HL-60 (cell line): ENCODE results near the gene LRRC71.

Experiments used
- DNase-seq, 2 experiments: peaks; one replicate each; pipeline ENCODE4 v3.0.0-alpha.2; 2010 to 2020; ENCODE audit warnings: low read depth in 1 of 2, low spot score in 1 of 2
- H3K27ac ChIP-seq: fragments of 250-450 bp; sonication (Bioruptor Pico); replicated peaks from 2 replicates; pipeline ENCODE4 v1.5.1; 2020; ENCODE audit warnings: mild to moderate bottlenecking, moderate library complexity
- H3K27me3 ChIP-seq: fragments of 250-450 bp; sonication (Bioruptor Pico); 2 replicates; pipeline ENCODE4 v1.5.1; 2021; ENCODE audit warnings: mild to moderate bottlenecking, moderate library complexity; ENCODE audit not compliant: insufficient read depth, poor library complexity, severe bottlenecking
- H3K4me3 ChIP-seq: replicated peaks from 2 replicates; pipeline ENCODE4 v1.5.1; 2011; ENCODE audit warnings: mild to moderate bottlenecking, control low read depth, low read length; ENCODE audit not compliant: insufficient read depth
- CTCF ChIP-seq: IDR thresholded peaks from one replicate; pipeline ENCODE4 v1.5.1; 2011; ENCODE audit warnings: low read length, control low read depth, inconsistent platforms; ENCODE audit not compliant: insufficient read depth
- GABPA ChIP-seq: IDR thresholded peaks from 2 replicates; pipeline ENCODE4 v1.6.1; 2012; ENCODE audit warnings: low read depth
- POLR2AphosphoS5 ChIP-seq: IDR thresholded peaks from 2 replicates; pipeline ENCODE4 v1.6.1; 2012; ENCODE audit warnings: low read depth
- REST ChIP-seq: IDR thresholded peaks from 2 replicates; pipeline ENCODE4 v1.6.1; 2012; ENCODE audit warnings: low read depth; ENCODE audit not compliant: insufficient replicate concordance
- SPI1 ChIP-seq: IDR thresholded peaks from 2 replicates; pipeline ENCODE4 v1.6.1; 2012; ENCODE audit warnings: low read depth, mild to moderate bottlenecking, borderline replicate concordance

The LRRC71 gene

GRCh38 chr1:156951371-156951770 lies 30.9 kb downstream of the LRRC71 start:
- H3K4me3 ChIP-seq, result no peak overlapping the region
- TF ChIP-seq REST (no peak), GABPA (no peak), SPI1 (no peak), POLR2AphosphoS5 (no peak), CTCF (no peak)

GRCh38 chr1:156953571-156953970 lies 33.1 kb downstream of the LRRC71 start:
- Histone ChIP-seq H3K4me3 (no peak overlapping the region), H3K27me3 (no peaks in the 10 kb centered on the region), H3K27ac (no peak overlapping the region)
- TF ChIP-seq SPI1, result no peak
- TF ChIP-seq GABPA, result no peak
- no peak for TF ChIP-seq CTCF
- no peak for TF ChIP-seq REST
- no peak for TF ChIP-seq POLR2AphosphoS5
- DNase-seq, result no peak

More at GRCh38 chr1:156951371-156951770, 30.9 kb downstream of the LRRC71 start:
- DNase-seq, result no peak
- Histone ChIP-seq H3K27me3 (no peaks in the 10 kb centered on the region), H3K27ac (no peak overlapping the region)

DNA sequence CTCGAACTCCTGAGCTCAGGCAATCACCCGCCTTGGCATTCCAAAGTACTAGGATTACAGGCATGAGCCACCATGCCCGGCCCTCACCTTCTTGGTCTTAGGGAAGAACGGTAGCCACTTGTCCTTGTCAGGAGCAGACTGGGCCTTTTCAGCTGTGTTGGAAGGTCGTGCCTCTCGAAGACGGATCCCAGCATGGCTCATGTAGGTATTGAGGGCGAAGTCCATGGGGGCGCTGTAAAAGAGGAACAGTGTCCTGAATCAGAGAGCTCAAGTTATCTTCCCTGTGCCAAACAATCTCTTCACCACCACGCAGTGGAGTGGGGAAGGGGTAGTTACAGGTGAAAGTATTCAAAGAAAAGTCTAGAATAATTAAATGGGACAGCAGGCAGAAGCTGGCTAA lies 35.9 kb downstream of the LRRC71 start:
- TF ChIP-seq CTCF (no peak), POLR2AphosphoS5 (no peak), REST (no peak), GABPA (no peak), SPI1 (no peak)
- no peak for DNase-seq
- H3K27me3 ChIP-seq, result no peaks in the 10 kb centered on the region
- no peak overlapping the region for H3K27ac ChIP-seq
- no peak overlapping the region for H3K4me3 ChIP-seq
